GM10266 (cell line): ENCODE results near the gene SYT15.
A peak's percentile ranks its signal among the peaks of the same experiment; 100 is the strongest.

Experiments
- DNase-seq: peaks from one replicate; pipeline ENCODE4 v3.0.0; 2012; ENCODE audit errors: extremely low spot score
- TF ChIP-seq, protein P1 (sequence below): IDR thresholded peaks from 2 replicates; pipeline ENCODE4 v1.5.1; 2012; ENCODE audit warnings: mild to moderate bottlenecking, low read depth; ENCODE audit not compliant: control insufficient read depth, insufficient read depth; ENCODE audit errors: missing control alignments

SYT15 gene

DNA sequence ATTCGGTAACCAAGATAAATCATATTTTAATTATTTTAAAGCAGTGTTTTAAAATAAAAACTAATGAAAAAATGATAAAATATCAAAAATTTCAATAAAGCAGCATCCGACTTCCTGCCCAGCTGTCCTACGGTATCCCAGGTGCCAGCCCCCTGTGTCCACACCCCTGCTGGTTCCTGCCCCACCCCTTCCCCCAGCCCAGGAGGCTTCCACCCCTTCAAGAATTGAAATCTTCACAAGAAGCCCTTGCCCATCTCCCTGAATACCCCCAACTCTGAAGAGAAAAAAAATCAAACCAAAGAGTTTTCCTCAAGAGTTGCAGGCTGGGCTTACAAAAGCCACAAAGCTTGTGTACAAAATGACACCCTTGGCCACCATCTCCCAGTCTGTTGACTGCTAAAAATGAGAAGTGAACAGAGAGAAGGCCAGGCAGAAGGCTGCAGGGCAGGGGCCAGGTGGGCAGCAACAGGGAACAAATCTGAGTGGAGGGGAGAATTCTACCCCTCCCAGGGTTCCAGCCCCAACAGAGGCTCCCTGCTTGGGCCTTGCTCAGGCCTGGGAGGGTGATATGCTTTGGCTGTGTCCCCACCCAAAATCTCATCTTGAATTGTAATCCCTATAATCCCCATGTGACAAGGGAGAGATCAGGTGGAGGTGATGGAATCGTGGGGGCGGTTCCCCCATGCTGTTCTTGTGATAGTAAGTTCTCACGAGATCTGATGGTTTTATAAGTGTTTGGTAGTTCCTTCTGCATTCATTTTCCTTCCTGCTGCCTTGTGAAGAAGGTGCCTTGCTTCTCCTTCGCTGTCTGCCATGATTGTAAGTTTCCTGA lies 37.0 kb upstream of the SYT15 start:
- TF ChIP-seq, protein P1, sequence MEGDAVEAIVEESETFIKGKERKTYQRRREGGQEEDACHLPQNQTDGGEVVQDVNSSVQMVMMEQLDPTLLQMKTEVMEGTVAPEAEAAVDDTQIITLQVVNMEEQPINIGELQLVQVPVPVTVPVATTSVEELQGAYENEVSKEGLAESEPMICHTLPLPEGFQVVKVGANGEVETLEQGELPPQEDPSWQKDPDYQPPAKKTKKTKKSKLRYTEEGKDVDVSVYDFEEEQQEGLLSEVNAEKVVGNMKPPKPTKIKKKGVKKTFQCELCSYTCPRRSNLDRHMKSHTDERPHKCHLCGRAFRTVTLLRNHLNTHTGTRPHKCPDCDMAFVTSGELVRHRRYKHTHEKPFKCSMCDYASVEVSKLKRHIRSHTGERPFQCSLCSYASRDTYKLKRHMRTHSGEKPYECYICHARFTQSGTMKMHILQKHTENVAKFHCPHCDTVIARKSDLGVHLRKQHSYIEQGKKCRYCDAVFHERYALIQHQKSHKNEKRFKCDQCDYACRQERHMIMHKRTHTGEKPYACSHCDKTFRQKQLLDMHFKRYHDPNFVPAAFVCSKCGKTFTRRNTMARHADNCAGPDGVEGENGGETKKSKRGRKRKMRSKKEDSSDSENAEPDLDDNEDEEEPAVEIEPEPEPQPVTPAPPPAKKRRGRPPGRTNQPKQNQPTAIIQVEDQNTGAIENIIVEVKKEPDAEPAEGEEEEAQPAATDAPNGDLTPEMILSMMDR = no peak
- no peak for DNase-seq

DNA sequence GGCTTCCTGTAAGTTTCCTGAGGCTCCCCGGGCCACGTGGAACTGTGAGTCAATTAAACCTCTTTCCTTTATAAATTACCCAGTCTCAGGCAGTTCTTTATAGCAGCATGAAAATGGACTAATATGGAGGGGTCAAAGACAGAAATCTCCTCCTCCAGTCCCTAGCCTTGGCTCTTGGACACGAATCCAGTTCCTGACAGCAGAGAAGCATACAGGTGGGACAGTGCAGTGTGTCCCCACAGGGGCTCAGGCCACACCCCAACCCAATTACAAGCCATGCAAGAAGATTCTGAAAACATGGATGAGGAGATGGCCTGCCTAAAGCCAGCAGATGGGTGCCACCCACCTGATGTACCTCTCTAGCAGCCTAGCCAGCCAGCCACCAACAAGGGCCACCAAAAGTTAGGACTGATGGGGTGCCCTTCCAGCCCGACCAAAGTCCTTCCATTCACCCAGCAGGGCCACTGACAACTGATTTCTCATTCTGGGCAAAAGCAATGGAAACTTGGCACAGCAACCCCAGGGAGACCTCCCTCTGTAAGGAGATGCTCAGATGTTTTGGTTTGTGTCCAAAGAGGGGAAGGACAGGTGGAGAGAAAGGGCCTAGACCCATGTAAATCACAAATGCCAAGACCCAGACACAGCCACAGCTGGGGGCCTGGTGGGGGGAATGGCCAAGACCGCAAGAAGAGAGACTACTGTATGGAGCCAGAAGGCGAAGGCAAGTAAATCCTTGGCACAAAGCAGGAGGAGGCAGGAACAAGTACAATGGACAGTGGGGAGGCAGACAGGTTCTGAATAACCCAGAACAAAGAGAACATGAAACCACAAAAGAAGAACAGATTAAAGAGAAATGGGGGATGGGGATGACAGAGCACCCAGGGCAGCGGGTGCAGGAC lies 36.1 kb upstream of the SYT15 start:
- peak; percentile 33 for DNase-seq
- TF ChIP-seq, protein P1 = no peak

DNA sequence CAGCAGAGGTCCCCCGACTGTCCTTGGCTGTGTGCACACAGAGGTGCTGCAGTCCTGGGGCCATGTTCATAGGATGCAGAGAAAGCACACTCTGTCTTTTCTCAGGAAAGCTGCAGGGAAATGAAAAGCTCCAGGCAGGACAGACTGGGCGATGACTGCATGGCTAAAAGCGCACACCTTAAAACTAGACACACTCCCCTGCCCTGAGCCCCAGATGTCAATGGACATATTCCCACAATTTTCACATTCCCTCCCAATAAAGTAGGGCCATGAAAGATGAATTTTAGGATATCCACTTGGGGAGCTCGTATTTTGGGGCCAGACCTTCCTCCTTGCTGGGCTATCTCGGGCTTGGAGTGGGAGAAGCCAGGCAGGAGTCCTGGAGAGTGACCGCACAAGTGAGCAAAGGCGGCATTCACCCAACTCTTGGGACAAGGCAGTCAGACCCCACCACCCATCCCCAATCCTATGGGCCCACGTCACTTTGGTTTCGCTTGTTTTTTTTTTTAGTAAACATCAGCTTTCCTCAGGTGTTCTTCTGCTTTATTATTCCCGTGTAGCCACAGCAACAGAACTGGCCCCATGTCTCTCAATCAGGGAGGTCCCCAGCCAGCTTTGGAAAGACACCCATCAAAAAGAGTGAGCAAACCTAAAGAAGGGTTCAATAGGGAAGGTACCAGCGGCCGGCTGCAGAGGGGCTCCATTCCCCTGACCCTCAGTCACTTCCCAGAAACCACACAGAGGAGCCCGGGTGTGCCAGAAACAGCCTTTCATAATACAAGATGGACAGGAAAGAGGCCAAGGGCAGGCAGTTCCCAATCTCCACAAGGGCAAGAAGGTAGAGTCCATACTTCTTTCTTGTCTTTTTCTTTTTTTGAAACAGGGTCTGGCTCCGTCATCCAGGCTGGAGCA lies 35.2 kb upstream of the SYT15 start:
- TF ChIP-seq, protein P1 = no peak
- peak; percentile 35 for DNase-seq

DNA sequence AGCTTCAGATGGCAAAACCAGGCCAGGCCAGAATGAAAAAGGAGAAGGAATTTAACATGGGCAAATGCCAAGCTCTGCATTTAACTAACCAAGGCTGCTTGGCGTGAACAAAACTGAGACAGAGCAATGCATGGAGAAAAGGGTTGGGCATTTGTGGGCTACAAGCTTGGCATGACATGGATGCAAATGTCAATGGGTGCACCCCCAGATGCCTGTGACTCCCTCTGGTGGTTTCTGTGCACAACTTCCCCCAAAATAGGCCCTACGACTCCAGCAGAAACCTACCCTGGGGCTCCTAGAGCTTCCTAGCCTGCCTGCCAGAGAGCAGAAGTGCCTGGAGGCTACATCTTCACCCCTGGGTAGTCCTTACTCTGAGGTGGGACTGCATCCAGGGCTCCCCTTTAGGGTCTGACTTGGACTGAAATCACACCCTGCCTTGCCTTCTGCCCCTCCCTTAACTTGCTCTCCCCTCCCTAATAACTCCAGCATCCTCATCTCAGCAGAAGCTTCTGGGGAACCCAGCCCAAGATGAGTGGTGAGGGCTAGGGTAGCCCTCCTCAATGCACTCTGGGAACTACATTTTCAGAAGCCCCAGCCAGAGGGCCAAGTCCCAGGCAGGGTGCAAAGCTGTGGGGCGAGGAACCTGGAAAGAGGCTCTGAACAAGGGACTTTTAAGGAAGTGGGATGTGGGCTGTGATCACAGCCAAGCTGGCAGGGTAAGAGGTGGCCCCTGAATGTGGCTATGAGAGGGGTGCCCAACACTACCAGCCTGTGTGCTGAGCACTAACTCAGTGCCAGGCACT lies 33.7 kb upstream of the SYT15 start:
- peak; percentile 69 for DNase-seq
- TF ChIP-seq, protein P1 = peak; percentile 27

DNA sequence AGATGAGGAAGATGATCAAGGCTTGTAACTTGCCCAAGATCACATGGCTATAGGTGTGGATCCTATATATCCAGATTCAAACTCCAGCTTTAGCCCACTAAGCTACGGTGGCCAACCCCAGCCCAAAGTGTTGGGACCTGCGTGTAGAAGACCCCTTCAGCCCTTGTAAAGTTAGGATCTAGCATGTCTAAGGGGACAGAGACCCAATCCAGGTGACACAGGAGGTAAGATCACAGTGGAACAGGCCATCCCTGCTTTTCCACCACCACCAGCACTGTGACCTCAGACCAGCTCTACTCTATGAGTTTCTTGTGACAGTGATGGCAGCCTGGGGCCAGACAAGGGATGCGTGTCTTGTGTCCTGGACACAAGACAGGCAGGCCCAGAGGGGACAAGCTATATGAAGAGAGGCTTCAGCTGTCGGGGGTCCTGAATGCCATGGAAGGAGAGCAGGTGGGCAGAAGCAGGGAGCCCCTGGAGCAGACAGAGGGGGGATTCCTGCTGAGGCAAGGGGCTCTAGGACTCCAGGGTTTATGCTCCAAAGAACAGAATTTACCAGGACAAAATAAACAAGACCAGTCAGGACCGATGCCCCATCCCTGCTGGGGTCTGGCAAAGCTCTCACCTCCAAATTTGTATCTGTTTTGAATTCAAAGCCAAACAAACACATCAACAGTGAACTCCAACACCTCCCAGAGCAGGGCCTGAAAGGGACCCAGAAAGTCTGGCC lies 32.9 kb upstream of the SYT15 start:
- TF ChIP-seq, protein P1 = no peak
- DNase-seq = peak; percentile 56
